ENCODE results near the gene UTRN.

GRCh38 chr6:144265390-144265789 lies 19.7 kb upstream of the UTRN start:
- TF ChIP-seq EZH2 (optimal IDR thresholded peaks at IDR 0.05; ENCODE audit: low read depth, low read length) (no peak), CTCF (IDR thresholded peaks at IDR 0.05; ENCODE audit: low read length) (no peak), EZH2phosphoT487 (IDR thresholded peaks at IDR 0.05; ENCODE audit: low read length) (no peak)
